NB4 (cell line): ENCODE results near the gene LIFR.

Experiments used
- POLR2A ChIP-seq: IDR thresholded peaks from 2 replicates; pipeline ENCODE4 v1.6.1; 2011; ENCODE audit warnings: mild to moderate bottlenecking; ENCODE audit not compliant: insufficient read length; ENCODE audit errors: extremely low read depth
- TF ChIP-seq, protein P1 (sequence below): IDR thresholded peaks from 2 replicates; pipeline ENCODE4 v1.6.1; 2011; ENCODE audit warnings: low read depth, low read length

DNA sequence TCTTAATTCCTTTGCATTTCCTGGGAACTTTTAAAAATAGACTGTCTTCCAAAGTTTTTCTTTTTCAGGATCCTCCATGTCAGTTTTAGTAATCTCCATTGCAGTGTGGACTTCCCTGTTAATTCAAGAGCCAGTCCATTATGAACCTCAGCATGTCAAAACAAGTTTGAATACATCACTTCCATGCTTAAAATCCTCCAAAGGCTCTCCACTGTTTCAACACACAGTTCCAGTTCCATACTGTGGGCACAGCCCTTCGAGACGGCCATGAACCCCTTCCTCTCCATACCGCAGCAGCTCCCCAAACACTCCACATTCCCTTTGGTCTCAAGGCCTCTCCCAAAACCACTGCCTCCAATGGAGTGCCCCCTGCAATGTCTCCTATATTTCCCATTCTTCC, 19.5 kb downstream of the LIFR start:
- TF ChIP-seq POLR2A = no peak
- TF ChIP-seq, protein P1, sequence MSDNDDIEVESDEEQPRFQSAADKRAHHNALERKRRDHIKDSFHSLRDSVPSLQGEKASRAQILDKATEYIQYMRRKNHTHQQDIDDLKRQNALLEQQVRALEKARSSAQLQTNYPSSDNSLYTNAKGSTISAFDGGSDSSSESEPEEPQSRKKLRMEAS = no peak
